Parathyroid adenoma (tissue), 2 donors: Measurements from ENCODE around the gene FZD4.

Experiments used
- H2AFZ ChIP-seq: fragments of 300-600 bp; sonication (generic); one replicate; pipeline ENCODE4 v1.7.0; 2017; ENCODE audit warnings: antibody characterized with exemption, mild to moderate bottlenecking
- H3K27ac ChIP-seq: fragments of 300-600 bp; sonication (generic); one replicate; pipeline ENCODE4 v1.7.0; 2017
- H3K27me3 ChIP-seq: fragments of 300-600 bp; sonication (generic); one replicate; pipeline ENCODE4 v1.7.0; 2017; ENCODE audit warnings: low read length; ENCODE audit not compliant: control insufficient read depth, insufficient read depth
- H3K36me3 ChIP-seq: fragments of 300-600 bp; sonication (generic); one replicate; pipeline ENCODE4 v1.7.0; 2017; ENCODE audit warnings: low read length; ENCODE audit not compliant: control insufficient read depth, insufficient read depth
- H3K4me1 ChIP-seq: fragments of 300-600 bp; sonication (generic); one replicate; pipeline ENCODE4 v1.7.0; 2017; ENCODE audit warnings: control low read depth
- H3K4me2 ChIP-seq: fragments of 300-600 bp; sonication (generic); one replicate; pipeline ENCODE4 v1.7.0; 2017; ENCODE audit warnings: low read length
- H3K4me3 ChIP-seq: fragments of 300-600 bp; sonication (generic); one replicate; pipeline ENCODE4 v1.7.0; 2017; ENCODE audit warnings: low read depth, low read length
- H3K79me2 ChIP-seq: fragments of 300-600 bp; sonication (generic); one replicate; pipeline ENCODE4 v1.7.0; 2017; ENCODE audit warnings: control low read depth
- H3K9ac ChIP-seq: fragments of 300-600 bp; sonication (generic); one replicate; pipeline ENCODE4 v1.7.0; 2017; ENCODE audit warnings: mild to moderate bottlenecking
- H3K9me3 ChIP-seq: fragments of 300-600 bp; sonication (generic); one replicate; pipeline ENCODE4 v1.7.0; 2017; ENCODE audit warnings: low read length; ENCODE audit not compliant: control insufficient read depth
- TF ChIP-seq, protein P1 (sequence below): fragments of 300-600 bp; sonication (generic); IDR thresholded peaks from one replicate; pipeline ENCODE4 v1.7.0; 2017; ENCODE audit warnings: antibody characterized with exemption, mild to moderate bottlenecking
- donor health status: primary hyperparathyroidism.

FZD4 gene

DNA sequence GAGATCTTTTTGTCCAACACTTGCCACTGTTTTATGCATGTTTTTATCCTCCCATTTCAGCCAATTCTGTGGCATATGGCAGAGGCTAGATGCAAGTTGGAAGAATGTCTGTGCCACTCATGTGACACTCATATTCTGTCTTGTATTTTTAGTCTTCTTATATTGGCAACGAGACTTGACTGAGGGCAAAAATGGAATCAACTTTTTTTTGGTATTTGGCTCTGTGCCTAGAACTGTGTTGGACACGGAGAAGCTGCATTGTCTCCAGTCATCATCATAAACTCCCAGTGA, 1.7 kb upstream of the FZD4 start:
- peak overlapping the region; percentile 87 for H3K27ac ChIP-seq
- no peaks in the 10 kb centered on the region for H3K9me3 ChIP-seq
- no peak overlapping the region for H2AFZ ChIP-seq
- H3K79me2 ChIP-seq: no peaks in the 10 kb centered on the region
- no peak overlapping the region for H3K9ac ChIP-seq
- no peaks in the 10 kb centered on the region for H3K4me1 ChIP-seq
- H3K4me3 ChIP-seq: no peak overlapping the region
- no peak overlapping the region for H3K4me2 ChIP-seq
- H3K27me3 ChIP-seq: no peaks in the 10 kb centered on the region
- H3K36me3 ChIP-seq: no peaks in the 10 kb centered on the region
- TF ChIP-seq, protein P1, sequence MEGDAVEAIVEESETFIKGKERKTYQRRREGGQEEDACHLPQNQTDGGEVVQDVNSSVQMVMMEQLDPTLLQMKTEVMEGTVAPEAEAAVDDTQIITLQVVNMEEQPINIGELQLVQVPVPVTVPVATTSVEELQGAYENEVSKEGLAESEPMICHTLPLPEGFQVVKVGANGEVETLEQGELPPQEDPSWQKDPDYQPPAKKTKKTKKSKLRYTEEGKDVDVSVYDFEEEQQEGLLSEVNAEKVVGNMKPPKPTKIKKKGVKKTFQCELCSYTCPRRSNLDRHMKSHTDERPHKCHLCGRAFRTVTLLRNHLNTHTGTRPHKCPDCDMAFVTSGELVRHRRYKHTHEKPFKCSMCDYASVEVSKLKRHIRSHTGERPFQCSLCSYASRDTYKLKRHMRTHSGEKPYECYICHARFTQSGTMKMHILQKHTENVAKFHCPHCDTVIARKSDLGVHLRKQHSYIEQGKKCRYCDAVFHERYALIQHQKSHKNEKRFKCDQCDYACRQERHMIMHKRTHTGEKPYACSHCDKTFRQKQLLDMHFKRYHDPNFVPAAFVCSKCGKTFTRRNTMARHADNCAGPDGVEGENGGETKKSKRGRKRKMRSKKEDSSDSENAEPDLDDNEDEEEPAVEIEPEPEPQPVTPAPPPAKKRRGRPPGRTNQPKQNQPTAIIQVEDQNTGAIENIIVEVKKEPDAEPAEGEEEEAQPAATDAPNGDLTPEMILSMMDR: no peak

DNA sequence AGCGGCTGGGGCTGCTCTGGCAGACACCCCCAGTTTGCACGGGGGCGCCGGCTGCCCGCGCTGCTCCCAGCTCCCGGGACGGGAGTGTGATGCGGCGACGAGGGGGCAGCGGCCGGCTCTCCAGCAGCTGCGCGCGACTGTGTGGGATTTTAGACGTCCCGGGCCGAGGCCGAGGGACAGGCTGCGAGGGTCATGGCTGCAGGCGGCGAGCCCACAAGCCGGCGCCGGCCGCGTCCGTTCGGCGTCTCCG, 159 bp downstream of the FZD4 start:
- Histone ChIP-seq H3K27me3 (no peaks in the 10 kb centered on the region), H3K4me3 (peak overlapping the region; percentile 62), H3K9me3 (no peaks in the 10 kb centered on the region), H3K27ac (peak overlapping the region; percentile 64), H2AFZ (peak overlapping the region; percentile 75), H3K4me1 (no peaks in the 10 kb centered on the region), H3K36me3 (no peaks in the 10 kb centered on the region), H3K9ac (peak overlapping the region; percentile 46), H3K79me2 (no peaks in the 10 kb centered on the region), H3K4me2 (peak overlapping the region; percentile 42)
- TF ChIP-seq, protein P1: no peak

DNA sequence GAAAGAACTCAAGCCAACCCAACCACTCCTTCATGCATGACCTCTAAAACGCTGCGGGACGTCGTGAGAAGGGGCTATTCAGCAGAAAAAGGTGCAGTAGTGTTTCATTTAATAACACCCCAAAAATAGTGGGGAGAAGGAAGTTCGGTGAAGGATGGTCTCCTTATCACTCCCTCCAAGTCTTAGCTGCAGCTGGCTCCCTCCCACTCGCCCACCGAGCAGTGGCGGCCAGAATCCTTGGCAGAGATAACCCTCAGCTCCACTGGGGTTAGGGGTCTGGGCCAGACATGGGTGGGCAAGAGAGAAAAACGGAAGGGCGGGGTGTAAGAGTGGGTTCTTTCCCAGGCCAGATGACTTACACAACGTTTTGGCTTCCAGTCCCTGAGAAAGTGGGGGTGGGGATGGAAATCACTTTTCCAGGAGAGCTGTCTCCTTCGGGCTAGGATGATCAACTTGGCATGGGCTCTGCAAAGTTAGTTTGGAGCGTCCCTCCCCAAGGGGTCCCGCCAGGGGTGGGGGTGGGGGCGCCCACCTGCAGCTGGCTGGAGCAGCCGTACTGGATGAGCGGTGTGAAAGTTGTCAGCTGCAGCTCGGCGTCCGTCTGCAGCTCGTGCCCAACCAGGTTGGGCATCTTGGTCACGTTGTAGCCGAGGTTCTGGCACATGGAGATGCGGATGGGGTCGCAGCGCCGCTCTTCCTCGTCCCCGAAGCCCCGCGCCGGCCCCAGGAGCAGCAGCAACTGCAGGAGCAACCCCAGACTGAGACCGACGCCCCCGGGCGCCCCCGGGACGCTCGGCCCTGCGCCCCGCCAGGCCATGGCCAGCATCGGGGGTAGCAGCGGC, 705 bp downstream of the FZD4 start:
- no peaks in the 10 kb centered on the region for H3K9me3 ChIP-seq
- peak overlapping the region; percentile 42 for H3K4me2 ChIP-seq
- peak overlapping the region; percentile 64 for H3K27ac ChIP-seq
- peak overlapping the region; percentile 62 for H3K4me3 ChIP-seq
- H3K36me3 ChIP-seq: no peaks in the 10 kb centered on the region
- TF ChIP-seq, protein P1: no peak
- H2AFZ ChIP-seq: peak overlapping the region; percentile 75
- no peaks in the 10 kb centered on the region for H3K27me3 ChIP-seq
- no peaks in the 10 kb centered on the region for H3K79me2 ChIP-seq
- H3K4me1 ChIP-seq: no peaks in the 10 kb centered on the region
- peak overlapping the region; percentile 46 for H3K9ac ChIP-seq

DNA sequence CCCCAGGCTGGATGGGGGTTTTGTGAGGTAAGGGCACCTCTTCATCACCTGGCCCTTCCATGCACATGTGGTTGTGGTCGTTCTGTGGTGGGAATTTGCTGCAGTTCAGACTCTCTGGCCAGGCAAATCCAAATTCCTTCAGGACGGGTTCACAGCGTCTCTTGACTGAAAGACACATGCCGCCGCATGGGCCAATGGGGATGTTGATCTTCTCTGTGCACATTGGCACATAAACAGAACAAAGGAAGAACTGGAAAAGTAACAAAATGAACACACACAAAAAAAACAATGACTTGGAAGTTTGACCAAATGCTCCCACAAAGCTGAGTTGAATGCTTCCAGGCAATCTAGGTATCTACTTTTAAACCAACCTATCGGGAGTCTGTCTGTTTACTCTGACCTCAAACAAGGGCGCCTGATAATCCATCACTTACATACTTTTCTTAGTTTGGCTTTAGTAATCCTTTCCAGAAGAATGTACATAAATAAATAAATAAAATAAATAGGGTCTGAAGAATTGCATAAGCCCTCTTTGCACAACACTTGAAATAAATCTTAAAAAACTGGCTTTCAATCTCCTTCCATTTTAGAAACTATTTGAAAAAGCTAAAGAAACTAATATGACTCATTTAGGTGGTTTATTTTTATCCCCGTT, 2.8 kb downstream of the FZD4 start:
- no peak overlapping the region for H3K9ac ChIP-seq
- no peaks in the 10 kb centered on the region for H3K4me1 ChIP-seq
- H3K36me3 ChIP-seq: no peaks in the 10 kb centered on the region
- H3K4me2 ChIP-seq: peak overlapping the region; percentile 22
- H3K27ac ChIP-seq: no peak overlapping the region
- peak overlapping the region; percentile 62 for H3K4me3 ChIP-seq
- no peaks in the 10 kb centered on the region for H3K9me3 ChIP-seq
- no peak overlapping the region for H2AFZ ChIP-seq
- H3K27me3 ChIP-seq: no peaks in the 10 kb centered on the region
- TF ChIP-seq, protein P1: no peak
- no peaks in the 10 kb centered on the region for H3K79me2 ChIP-seq

DNA sequence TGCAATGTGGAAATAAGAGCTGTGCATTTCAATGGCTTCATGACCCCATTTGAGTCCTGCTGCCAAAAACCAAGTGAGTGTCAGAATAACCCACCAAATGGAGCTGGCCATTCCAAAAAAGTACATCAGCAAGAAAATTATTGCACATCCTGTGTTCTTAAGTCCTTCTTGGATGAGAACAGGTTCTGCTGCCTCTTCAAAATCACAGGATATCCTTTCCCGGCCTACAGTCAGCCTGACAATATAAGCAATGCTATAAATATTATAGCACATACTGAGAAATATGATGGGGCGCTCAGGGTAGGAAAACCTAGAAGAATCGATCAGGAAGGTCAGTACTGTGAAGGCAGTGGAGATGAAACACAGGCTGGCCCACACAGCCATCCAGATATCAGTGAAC, 3.5 kb downstream of the FZD4 start:
- no peaks in the 10 kb centered on the region for H3K27me3 ChIP-seq
- TF ChIP-seq, protein P1: no peak
- H3K4me2 ChIP-seq: no peak overlapping the region
- H3K4me1 ChIP-seq: no peaks in the 10 kb centered on the region
- peak overlapping the region; percentile 31 for H3K4me3 ChIP-seq
- no peak overlapping the region for H3K9ac ChIP-seq
- no peaks in the 10 kb centered on the region for H3K79me2 ChIP-seq
- no peak overlapping the region for H2AFZ ChIP-seq
- H3K27ac ChIP-seq: no peak overlapping the region
- no peaks in the 10 kb centered on the region for H3K9me3 ChIP-seq
- no peaks in the 10 kb centered on the region for H3K36me3 ChIP-seq
